Nephron (organoid): ENCODE results near the gene ZYG11A.

ENCODE experiments used
- H3K27ac Mint-ChIP-seq, 3 experiments: 2 replicates each; pipeline ENCODE4 v1.8.0; 2020; ENCODE audit warnings: mixed read lengths in 3 of 3, mild to moderate bottlenecking in 2 of 3, moderate library complexity in 1 of 3
- H3K27me3 Mint-ChIP-seq: 2 replicates; pipeline ENCODE4 v1.8.0; 2021; ENCODE audit warnings: low read depth, mild to moderate bottlenecking, moderate library complexity, mixed read lengths
- H3K36me3 Mint-ChIP-seq: 2 replicates; pipeline ENCODE4 v1.8.0; 2020; ENCODE audit warnings: low read depth, mixed read lengths
- H3K4me1 Mint-ChIP-seq: 2 replicates; pipeline ENCODE4 v1.8.0; 2020; ENCODE audit warnings: mixed read lengths
- H3K4me3 Mint-ChIP-seq, 3 experiments: 2 replicates each; pipeline ENCODE4 v1.8.0; 2020; ENCODE audit warnings: mild to moderate bottlenecking in 3 of 3, mixed read lengths in 3 of 3, moderate library complexity in 2 of 3
- H3K9me3 Mint-ChIP-seq: 2 replicates; pipeline ENCODE4 v1.8.0; 2020; ENCODE audit warnings: mixed read lengths
- CTCF ChIP-seq, 3 experiments: fragments of 200-600 bp; sonication (generic); IDR thresholded peaks; one replicate each; pipeline ENCODE4 v1.5.0; 2021; ENCODE audit warnings: antibody characterized with exemption in 3 of 3; ENCODE audit not compliant: unreplicated experiment in 3 of 3

The ZYG11A gene

GRCh38 chr1:52917156-52917555 lies 74.6 kb downstream of the ZYG11A start:
- no peaks in the 10 kb centered on the region for H3K36me3 Mint-ChIP-seq

DNA sequence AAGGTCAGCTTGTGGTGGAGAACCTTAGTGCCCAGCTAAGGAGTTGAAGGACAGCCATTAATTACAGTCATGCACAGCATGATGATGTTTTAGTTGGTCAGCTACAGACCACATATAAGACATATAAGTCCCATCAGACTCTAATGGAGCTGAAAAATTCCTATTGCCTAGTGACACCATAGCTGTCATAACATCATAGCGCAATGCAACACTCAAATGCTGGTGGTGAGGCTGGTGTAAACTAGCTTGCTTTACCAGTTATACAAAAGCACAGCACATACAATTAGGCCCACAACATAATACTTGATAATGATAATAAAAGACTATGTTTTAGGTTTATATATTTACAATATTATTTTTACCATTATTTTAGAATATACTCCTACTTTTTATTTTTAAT lies 75.0 kb downstream of the ZYG11A start:
- Mint-ChIP-seq H3K9me3 (peaks cover 5% of the 10 kb centered on the region), H3K36me3 (no peaks in the 10 kb centered on the region), H3K4me1 (peaks cover 5% of the 10 kb centered on the region), H3K27me3 (peaks cover 32% of the 10 kb centered on the region), H3K27ac (peak overlapping the region; percentile 30 to 79 (median 78)), H3K4me3 (no peak overlapping the region)
- no peak for TF ChIP-seq CTCF (IDR thresholded peaks at IDR 0.05; ENCODE audit: unreplicated experiment in 3 of 3)

More at GRCh38 chr1:52917156-52917555, 74.6 kb downstream of the ZYG11A start:
- no peak for TF ChIP-seq CTCF (IDR thresholded peaks at IDR 0.05; ENCODE audit: unreplicated experiment in 3 of 3)
- Mint-ChIP-seq H3K9me3 (peaks cover 5% of the 10 kb centered on the region), H3K4me1 (peaks cover 5% of the 10 kb centered on the region), H3K27ac (peak overlapping the region; percentile 30 to 79 (median 78)), H3K4me3 (peak overlapping the region; percentile 8 to 12 (median 9)), H3K27me3 (peaks cover 28% of the 10 kb centered on the region)

DNA sequence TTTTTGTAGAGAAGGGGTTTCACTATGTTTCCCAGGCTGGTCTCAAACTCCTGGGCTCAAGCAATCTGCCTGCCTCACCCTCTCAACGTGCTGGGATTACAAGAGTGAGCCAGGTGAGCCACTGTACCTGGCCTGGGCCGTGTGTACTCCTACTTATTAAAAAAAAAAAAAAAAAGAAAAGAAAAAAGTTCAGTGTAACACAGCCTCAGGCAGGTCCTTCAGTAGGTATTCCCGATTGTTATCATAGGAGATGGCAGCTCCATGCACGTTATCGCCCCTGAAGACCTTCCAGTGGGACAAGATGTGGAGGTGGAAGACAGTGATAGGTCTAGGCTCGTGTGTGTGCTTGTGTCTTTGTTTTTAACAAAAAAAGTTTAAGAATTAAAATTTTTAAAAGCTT lies 75.6 kb downstream of the ZYG11A start:
- peaks cover 5% of the 10 kb centered on the region for H3K4me1 Mint-ChIP-seq
- no peaks in the 10 kb centered on the region for H3K36me3 Mint-ChIP-seq
- peaks cover 5% of the 10 kb centered on the region for H3K9me3 Mint-ChIP-seq
- TF ChIP-seq CTCF (IDR thresholded peaks at IDR 0.05; ENCODE audit: unreplicated experiment in 3 of 3): no peak
- peaks cover 38% of the 10 kb centered on the region for H3K27me3 Mint-ChIP-seq
- no peak overlapping the region for H3K4me3 Mint-ChIP-seq
- H3K27ac Mint-ChIP-seq: no peak overlapping the region

- H3K4me3 Mint-ChIP-seq: peak overlapping the region in 2 of 3 experiments; percentile 16 to 45
- no peaks in the 10 kb centered on the region for H3K36me3 Mint-ChIP-seq
- peaks cover 5% of the 10 kb centered on the region for H3K9me3 Mint-ChIP-seq
- no peak for TF ChIP-seq CTCF (IDR thresholded peaks at IDR 0.05; ENCODE audit: unreplicated experiment in 3 of 3)
- H3K27me3 Mint-ChIP-seq: peaks cover 42% of the 10 kb centered on the region
- no peak overlapping the region for H3K27ac Mint-ChIP-seq
- H3K4me1 Mint-ChIP-seq: peaks cover 5% of the 10 kb centered on the region
These were observed 76.6 kb downstream of the ZYG11A start for GRCh38 chr1:52919051-52919722.

- Mint-ChIP-seq H3K27ac (no peak overlapping the region), H3K27me3 (peaks cover 43% of the 10 kb centered on the region), H3K36me3 (no peaks in the 10 kb centered on the region), H3K4me3 (peak overlapping the region; percentile 65 to 73 (median 68)), H3K9me3 (peaks cover 5% of the 10 kb centered on the region), H3K4me1 (peaks cover 5% of the 10 kb centered on the region)
- no peak for TF ChIP-seq CTCF (IDR thresholded peaks at IDR 0.05; ENCODE audit: unreplicated experiment in 3 of 3)
These were observed 77.3 kb downstream of the ZYG11A start for GRCh38 chr1:52919723-52920483.
